ENCODE results near the gene STUB1.

GRCh38 chr16:669666-670065, 10.5 kb upstream of the STUB1 start:
- TF ChIP-seq POLR2AphosphoS5 (IDR thresholded peaks at IDR 0.05; ENCODE audit: low read depth, low read length): no peak
- no peak for TF ChIP-seq TAF1 (IDR thresholded peaks at IDR 0.05; ENCODE audit: borderline replicate concordance, insufficient read depth, low read length)
- TF ChIP-seq, protein P1, sequence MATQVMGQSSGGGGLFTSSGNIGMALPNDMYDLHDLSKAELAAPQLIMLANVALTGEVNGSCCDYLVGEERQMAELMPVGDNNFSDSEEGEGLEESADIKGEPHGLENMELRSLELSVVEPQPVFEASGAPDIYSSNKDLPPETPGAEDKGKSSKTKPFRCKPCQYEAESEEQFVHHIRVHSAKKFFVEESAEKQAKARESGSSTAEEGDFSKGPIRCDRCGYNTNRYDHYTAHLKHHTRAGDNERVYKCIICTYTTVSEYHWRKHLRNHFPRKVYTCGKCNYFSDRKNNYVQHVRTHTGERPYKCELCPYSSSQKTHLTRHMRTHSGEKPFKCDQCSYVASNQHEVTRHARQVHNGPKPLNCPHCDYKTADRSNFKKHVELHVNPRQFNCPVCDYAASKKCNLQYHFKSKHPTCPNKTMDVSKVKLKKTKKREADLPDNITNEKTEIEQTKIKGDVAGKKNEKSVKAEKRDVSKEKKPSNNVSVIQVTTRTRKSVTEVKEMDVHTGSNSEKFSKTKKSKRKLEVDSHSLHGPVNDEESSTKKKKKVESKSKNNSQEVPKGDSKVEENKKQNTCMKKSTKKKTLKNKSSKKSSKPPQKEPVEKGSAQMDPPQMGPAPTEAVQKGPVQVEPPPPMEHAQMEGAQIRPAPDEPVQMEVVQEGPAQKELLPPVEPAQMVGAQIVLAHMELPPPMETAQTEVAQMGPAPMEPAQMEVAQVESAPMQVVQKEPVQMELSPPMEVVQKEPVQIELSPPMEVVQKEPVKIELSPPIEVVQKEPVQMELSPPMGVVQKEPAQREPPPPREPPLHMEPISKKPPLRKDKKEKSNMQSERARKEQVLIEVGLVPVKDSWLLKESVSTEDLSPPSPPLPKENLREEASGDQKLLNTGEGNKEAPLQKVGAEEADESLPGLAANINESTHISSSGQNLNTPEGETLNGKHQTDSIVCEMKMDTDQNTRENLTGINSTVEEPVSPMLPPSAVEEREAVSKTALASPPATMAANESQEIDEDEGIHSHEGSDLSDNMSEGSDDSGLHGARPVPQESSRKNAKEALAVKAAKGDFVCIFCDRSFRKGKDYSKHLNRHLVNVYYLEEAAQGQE (IDR thresholded peaks at IDR 0.05; ENCODE audit: insufficient read depth in 1 of 2, low read depth in 2 of 2, low read length in 2 of 2): no peak
- no peak for TF ChIP-seq SIN3A (IDR thresholded peaks at IDR 0.05; ENCODE audit: borderline replicate concordance, insufficient read depth, low read length)
- TF ChIP-seq FOXP2 (optimal IDR thresholded peaks at IDR 0.05; ENCODE audit: borderline replicate concordance, extremely low read depth, extremely low read length, insufficient read depth): no peak
